ENCODE measurements around the gene KRT6C.
"Not testable (repeated sequence)": the region's sequence is repeated elsewhere in the genome, so short reads cannot be mapped to it uniquely, and the experiment has no call there.

KRT6C gene

DNA sequence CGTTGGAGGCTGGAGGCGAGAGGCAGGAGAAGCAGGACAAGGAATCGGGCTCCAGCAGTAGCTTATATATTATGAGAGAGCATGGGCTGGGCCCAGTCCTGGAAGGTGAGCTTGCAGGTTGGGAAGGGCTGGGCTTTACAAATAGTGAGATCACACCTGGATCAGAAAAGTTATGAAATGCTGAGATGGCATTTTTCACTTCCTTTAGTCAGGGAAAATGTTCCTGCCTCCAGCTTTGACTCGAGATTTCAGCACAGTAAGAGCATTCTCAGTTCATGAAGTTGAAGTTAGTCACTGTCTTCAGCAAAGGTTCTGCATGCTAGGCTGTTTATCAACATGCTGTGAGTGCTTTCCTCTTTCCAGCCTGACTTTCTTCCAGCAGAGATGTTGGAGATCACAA is at the start of gene KRT6C:
KRT6C (minus strand) TSS at position 38 of the 400 bp plus-strand sequence. CDS start 68 bp downstream, outside the sequence.
- DNase-seq, result no peak

DNA sequence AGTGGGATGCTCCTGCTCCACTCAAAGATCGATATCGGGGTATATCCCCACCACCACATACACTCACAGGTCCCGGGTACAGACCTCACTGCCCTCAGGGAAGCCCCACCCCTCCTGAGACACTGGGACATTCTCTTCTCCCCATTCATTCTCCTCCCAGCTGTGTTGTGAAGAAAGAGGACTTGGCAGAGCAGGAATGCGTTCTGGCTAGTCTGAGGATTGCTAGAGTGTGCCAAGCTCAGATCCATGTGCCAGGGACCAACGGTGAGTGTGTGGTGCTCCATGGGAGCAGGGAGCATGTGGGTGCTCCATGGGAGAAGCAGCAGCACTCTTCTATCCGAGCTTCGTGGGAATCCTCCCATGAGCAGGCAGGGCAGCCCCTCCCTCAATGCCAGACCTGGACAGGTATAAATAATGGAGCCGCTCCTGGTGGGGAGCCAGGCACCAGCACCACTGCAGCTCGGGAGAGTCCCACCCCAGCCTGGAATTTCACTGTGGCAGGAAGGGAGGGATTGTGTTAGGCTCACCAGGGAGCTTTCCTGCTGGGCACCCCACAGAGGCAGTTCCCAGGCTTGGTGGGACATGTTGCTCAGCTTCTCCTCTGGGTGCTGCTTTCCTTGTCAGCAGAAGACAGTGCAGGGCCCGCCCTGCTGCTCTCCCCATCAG is 48.9 kb upstream of the KRT6C start:
- no peak for DNase-seq

DNA sequence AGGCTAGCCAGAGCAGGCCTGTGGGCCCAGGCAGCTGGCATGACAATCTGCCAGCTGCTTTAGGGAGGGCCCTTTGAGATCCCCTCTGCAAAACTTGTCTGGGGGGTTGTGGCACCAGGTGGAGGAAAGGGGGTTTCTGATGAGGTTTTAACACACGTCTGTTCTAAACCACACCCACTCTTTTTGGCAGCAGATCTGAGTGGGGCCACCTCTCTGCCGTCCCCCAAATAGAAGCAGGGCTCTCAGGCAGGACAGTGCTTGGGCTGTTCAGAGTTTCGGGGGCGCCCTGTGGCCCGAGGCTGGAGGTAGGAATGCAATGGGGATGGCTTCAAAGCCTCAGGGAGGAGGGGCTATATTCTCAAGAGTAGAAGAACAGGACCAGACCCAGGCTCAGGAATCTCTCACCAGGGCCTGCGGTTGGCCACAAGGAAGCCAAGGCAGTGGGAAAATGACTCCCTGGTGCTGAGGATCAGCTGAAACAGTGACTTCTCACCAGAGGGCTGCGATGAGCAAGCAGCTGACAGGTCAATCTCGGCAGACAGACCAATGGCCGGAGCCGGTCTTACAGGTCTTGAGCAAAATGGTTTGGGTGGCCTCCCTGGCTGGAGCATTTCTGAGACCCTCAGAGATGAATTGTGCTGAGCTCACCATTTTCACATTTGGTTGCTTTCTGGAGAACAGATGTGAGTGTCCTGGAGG is 48.1 kb upstream of the KRT6C start:
- no peak for DNase-seq

DNA sequence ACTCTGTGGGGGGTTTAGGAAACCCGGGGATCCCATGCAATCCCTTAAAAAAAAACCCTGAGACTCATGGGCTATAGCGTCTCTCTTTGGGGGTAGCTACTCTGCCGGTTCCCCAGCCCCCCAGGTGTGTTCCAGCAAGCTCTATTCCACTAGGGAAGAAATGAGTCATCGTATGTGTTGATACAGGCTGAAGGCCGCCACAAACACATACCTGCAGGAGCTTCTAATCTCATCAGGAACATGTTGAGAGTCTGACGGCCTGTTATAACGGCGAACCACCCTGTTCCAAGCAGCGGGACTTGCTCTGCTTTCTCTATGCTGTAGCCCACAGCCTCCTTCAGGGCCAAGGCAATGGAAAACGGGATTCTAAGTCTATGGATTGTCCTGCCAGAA is 47.6 kb upstream of the KRT6C start:
- DNase-seq, result no peak

DNA sequence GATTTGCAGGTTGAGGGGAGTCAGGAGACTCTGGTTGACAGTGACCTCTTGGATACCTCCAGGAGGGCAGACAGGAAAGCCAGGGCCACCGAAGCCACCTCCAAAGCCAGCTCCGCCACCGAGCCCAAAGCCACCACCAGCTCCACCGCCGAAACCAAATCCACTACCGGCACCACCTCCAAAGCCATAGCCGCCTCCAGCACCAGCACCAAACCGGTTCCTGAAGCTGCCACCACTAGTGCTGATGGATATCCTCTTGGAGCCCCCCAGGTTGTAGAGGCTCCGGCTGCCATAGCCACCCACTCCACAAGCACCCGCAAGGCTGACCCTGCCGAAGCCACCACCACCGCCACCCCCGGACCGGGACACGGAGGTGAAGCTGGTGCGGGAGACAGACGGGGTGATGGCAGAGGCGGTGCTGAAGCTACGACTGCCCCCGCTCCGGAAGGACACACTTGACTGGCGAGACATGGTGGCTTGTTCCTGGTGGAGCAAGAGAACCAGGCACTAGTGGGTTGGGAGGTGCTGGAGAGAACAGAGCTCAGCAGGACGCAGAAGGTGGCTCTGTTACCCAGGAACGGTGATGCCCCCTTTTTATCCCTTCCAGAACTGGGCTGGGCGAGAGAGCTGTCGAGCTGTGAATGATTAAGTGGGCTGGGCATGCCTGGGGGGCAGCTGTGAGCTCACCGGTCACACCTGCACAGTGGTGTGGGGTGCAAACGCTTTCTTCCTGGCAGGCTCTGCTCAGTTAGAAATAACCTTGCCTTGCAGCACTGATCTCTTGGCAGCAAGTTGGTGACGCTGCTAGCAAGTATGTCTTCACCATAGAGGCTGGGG is 46.4 kb upstream of the KRT6C start, which contains the start of gene KRT5:
KRT5 (minus strand) TSS at position 569 of the 837 bp plus-strand sequence; CDS start at position 471, 98 bp downstream.
- no peak for DNase-seq

DNA sequence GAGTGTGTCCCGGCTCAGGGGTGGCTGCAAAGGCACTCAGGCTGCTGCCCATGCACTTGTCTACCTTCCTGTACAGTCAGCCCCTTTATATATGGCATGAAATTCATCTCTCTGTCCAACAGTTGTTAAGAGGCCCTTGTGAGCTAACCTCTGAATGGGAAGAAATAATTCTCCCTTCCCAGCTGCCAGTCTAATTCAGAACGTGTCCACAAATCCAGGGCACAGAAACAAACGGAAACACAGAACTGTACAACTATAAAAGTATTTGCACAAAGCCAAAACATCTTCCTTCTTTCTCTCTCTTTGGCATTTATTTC is 45.7 kb upstream of the KRT6C start:
- no peak for DNase-seq

DNA sequence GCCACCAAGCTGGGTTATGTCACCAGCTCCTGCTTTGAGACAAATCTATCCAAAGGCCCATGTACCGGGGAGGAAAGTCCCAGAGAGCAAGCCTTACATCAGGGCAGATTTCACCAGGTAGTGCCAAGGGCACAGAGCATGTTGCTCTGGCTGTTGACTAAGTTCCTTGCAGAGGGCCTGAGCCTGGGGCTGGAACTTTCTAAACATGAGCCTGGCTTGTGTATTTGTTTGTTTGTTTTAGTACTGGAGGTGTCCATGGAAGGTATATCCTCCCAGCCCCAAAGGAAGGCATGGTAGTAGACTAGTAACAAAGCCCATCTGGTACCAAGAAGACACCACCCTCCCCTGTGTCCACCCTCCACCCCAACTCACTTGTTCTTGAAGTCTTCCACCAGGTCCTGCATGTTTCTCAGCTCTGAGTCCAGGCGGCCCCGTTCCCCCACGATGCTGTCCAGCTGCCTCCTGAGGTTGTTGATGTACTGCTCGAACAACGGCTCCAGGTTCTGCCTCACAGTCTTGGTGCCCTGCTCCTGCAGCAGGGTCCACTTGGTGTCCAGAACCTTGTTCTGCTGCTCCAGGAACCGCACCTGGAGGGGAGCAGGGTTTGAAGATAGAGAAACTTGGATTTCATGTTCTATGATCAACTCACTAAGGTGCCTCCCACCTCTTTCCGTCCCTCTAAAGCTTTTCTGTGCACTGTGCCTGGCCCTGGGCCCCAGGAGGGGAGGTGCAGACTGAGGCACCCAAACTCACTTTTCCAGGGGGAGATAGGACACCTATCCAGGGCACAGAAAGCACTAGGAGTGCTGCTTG is 45.2 kb upstream of the KRT6C start:
- DNase-seq, result no peak

DNA sequence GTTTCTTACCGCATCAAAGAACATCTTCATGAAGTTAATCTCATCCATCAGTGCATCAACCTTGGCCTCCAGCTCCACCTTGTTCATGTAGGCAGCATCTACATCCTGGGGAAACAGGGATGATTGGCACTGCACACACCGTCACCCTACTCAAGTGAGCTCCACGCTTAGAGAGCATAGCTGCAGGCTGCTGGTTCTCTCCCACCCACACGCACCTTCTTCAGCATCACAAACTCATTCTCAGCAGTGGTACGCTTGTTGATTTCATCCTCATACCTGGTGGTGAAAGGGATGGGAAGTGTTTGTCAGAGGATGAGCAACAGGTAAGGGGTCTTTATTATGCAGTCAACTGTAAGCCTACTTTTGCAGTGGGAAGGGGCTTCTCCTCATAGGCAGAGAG is 44.3 kb upstream of the KRT6C start:
- DNase-seq, result no peak

DNA sequence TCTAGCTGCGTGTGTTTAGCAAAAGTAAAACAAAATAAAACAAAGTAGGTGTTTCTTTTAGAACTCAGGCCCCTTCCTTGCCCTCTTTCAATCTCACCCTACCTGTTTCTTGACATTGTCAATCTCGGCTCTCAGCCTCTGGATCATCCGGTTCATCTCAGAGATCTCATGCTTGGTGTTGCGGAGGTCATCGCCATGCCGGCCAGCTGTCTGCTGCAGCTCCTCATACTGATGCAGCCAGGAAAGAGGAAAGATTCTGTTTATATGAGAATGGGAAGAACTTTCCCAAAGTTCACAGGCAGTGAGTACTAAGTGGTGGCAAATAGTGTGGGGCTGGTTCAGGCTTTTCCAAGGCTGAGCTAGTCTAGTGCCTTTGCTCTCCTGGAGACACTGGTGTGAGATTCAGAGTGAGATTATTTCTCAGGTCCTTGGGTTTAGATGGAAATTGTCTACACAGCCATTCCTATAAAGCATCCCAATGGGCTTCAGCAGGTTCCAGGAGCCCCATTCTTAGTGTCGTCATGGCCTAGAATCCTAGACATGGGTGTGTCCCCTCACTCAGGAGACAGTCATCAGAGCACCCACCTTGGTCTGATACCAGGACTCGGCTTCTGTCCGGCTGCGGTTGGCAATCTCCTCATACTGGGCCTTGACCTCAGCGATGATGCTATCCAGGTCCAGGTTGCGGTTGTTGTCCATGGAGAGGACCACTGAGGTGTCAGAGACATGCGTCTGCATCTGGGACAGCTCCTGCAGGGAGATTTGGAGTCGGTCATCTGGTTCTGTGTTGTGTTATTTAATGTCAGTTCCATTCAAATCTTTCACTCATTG is 43.6 kb upstream of the KRT6C start:
- no peak for DNase-seq

DNA sequence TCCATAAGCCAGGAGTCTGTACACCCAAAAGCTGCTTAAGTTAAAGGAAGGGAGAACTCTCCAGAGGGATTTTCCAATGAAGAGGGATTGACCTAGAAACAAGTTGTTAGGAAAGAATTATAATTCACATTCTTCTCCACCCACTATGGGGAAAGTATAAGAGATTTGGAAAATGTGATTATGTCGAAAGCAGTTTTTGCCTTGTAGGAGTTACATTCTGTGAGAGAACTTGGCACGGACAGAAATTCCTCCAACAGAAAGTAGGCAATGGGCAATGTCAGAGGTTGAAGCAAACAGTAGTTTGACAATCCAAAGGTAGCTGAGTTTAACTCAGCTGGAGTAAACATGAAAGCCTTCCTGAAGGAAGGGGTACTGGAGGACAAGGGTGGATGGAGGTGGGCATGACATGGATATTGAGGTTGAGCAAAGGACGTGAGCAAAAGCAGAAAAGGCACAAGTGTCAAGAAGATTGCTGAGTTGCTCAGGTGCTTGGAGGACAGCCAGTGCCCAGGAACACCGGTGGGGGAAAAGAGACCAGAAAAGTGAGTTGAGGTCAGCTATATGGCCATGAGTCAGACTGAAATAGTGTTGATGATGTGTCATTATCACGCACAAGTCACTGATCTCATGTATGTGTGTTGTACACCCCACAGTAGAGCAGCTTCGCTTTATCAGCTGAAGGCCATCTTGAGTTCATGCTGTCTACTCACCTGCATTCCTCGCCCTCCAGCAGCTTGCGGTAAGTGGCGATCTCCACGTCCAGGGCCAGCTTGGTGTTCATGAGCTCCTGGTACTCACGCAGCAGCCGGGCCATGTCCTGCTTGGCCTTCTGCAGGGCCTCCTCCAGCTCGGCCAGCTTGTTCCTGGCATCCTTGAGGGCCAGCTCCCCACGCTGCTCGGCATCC is 42.6 kb upstream of the KRT6C start:
- no peak for DNase-seq

DNA sequence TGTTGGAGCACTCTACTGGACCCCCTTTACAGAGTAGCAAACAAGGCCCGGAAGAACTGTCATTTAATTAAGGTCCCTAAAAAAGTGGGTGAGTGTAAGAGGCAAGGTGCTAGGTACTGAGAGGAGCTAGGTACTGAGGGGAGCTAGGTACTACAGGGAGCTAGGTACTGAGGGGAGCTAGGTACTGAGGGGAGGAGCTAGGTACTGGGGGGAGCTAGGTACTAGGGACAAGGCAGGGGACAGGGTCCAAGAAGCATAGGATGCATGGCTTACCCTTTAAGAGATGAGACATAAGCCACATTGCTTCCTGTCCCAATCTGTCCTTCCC is 41.7 kb upstream of the KRT6C start:
- no peak for DNase-seq

DNA sequence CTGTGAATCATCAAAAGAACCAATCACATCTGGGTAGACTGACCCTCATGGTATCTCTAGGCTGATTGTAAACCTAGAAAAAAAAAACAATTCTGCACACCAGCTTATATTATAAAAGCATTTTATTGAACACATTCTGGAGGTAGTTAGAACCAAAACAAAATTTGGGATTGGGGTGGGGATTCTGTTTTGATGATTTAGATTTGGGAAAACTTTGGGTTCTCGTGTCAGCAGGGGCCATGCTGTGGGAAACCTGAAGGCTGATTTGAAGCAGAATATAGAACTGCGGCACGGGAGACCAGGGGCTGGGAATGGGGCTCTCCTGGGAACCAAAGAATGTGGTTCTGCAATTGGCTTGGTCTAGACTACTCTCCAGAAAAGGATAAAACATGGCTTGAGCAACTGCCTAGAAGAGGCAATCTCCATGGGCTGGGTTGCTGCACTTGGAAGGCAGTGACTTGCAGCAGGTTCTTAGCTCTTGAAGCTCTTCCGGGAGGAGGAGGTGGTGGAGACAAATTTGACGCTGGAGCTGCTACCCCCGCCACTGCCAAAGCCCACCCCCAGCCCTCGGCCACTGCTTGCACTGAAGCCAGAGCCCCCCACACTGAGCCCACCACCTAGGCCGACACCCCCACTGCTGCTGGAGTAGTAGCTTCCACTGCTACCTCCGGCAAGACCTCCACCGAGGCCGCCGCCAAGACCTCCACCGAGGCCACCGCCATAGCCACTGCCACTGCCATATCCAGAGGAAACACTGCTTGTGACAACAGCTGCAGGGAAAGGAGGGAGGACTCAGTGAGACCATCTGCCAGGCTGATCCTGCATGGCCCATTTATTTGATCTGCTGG is 41.1 kb upstream of the KRT6C start:
- DNase-seq, result no peak

DNA sequence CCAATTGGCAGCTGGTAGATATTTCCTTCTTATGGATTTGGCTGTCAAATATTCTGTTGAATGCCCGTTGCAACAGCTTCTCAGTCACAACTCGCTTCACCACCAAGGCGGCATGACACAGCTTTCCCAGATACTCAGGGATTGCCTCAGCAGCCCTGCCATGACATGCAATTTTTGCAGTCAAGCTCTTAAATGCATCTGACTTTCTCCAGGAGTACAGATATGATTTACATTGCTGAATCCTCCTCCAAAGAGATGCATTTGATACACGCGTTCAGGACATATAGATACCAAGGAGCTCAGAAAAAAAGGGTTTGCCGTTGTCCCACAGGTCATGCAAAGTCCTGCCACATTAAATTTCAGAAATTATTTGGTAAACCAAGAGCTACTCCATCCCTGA is 40.1 kb upstream of the KRT6C start:
- DNase-seq, result no peak

DNA sequence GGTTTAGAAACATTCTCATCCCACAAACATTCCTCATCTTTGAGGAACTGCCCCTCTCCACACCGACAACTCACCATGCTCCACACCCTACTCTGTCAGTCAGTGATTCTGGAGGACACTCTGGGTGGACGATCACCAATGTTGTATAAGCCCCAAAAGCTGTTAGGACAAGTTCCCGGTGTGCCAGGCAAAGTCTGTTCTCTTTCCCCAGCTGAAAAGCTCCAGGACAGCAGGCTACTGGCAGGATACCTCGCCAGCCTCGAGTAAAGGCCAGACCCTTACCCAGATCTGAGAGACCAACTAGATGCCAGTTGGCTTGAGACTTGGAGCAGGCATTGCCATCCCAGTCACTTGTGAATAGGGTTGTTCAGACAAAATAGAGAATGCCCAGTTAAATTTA is 34.6 kb upstream of the KRT6C start:
- no peak for DNase-seq

DNA sequence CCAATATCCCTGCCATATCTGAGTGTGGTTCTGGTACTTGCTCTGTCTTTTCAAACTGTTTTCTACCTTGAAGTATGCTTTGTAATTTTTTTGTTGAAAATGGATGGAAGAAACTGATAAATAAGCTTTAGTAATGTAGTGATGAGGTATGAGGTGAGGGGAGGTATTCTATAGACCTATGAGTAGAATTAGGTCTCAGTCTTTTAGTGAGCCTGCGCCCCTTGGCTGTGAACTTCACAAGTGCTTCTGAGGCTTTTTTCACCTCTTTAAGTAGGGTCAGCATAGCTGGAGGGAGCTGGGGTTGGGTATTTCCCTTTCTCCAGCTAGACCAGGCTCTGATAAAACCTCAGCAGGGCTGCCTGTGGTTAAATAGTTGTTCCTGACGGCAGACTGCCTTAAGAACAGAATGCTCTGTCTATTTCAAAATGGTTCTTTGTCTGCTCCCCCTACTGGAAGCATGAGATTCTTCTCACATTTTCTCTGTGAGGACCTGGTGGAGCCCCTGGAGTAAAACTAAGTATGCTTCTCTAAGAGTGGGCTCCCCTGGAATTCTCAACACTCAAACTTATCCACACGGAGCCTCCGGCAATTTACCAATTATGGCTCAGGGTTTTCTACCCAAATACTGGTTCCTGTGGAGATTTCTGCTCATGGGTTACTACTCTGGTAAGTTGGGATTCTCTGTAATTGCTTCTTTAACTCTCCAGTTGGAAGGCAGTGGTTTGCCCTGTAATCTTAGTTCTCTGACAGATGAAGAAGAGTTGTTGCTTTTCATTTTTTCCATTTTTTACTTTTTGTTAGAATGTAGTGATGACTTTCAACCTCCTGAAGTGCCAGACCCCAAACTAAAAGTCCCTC is 33.5 kb upstream of the KRT6C start:
- DNase-seq, result no peak

DNA sequence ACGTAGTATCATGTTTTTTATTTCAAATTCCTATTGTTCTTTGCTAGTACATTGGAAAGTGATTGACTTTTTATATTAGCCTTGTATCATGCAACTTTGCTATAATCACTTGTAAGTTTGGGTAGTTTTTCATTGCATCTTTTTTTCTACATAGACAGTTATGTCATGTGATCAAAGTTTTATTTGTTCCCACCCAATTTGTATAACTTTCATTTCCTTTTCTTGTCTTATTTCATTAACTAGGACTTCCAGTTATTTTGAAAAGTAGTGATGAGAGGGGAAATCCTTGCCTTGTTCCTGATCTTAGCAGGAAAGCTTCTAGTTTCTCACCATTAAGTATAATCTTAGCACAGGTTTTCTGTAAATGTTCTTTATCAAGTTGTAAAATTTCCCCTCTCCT is 29.3 kb upstream of the KRT6C start:
- no peak for DNase-seq

DNA sequence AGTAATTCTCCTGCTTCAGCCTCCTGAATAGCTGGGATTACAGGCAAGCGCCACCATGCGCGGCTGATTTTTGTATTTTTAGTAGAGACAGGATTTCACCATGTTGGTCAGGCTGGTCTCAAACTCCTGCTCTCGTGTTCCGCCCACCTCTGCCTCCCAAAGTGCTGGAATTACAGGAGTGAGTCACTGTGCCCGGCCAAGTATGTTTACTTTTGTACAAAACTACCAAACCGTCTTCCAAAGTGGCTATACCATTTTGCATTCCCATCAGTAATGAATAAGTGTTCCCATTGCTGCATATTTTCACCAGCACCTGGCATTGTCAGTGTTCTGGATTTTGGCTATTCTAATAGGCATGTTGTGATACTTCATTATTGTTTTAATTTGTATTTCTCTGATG is 27.9 kb upstream of the KRT6C start:
- no peak for DNase-seq

DNA sequence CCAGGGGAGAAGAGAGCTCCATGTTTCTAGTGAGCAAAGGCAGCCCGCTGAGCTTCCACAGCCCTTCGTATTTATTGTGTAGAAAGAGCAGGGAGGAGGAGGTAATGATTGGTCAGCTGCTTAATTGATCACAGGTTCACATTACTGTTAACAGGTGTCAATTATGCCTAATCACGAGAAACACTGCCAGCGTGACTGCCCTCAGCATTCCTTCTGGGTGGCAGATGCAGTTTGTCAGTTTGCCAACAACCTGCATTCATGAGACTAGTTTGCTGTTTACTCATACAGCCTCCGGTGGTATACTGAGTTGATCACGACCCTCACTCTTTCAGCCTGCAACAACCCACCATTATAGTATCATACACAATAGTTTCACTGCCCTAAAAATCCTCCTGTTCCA is 27.0 kb upstream of the KRT6C start:
- DNase-seq, result not testable (repeated sequence)

Measured in NCI-H187 treated with DMSO at 0.1 percent for 48 hours (cell line).